Omental fat pad (tissue), 4 donors: ENCODE measurements around the gene DDX42. TPM values are rescaled to one million over a fixed set of nuclear protein-coding genes. Genes with fewer than 3 reads are reported as not detected.

ENCODE experiments used
- ATAC-seq: fragments of 150-250 bp; one replicate; pipeline ENCODE4 v1.9.1; 2016; ENCODE audit warnings: mild to moderate bottlenecking, moderate library complexity; ENCODE audit not compliant: low FRiP score
- DNase-seq: peaks from one replicate; pipeline ENCODE4 v3.0.0-alpha.2; 2019; ENCODE audit warnings: low spot score
- total RNA-seq, 4 donors: library from RNA; depleted of rRNA; stranded (reverse); fragments of >200 nt; gene quantifications; one replicate each; pipeline ENCODE4 v1.1.0, GENCODE V29; 2016
- TF ChIP-seq, protein P1 (sequence below), 3 donors: fragments of 450-650 bp; IDR thresholded peaks; one replicate each; pipeline ENCODE4 v1.5.1; 2016 to 2017; ENCODE audit warnings: antibody characterized with exemption in 3 of 3, mild to moderate bottlenecking in 3 of 3, moderate library complexity in 2 of 3

DDX42 gene, protein sequence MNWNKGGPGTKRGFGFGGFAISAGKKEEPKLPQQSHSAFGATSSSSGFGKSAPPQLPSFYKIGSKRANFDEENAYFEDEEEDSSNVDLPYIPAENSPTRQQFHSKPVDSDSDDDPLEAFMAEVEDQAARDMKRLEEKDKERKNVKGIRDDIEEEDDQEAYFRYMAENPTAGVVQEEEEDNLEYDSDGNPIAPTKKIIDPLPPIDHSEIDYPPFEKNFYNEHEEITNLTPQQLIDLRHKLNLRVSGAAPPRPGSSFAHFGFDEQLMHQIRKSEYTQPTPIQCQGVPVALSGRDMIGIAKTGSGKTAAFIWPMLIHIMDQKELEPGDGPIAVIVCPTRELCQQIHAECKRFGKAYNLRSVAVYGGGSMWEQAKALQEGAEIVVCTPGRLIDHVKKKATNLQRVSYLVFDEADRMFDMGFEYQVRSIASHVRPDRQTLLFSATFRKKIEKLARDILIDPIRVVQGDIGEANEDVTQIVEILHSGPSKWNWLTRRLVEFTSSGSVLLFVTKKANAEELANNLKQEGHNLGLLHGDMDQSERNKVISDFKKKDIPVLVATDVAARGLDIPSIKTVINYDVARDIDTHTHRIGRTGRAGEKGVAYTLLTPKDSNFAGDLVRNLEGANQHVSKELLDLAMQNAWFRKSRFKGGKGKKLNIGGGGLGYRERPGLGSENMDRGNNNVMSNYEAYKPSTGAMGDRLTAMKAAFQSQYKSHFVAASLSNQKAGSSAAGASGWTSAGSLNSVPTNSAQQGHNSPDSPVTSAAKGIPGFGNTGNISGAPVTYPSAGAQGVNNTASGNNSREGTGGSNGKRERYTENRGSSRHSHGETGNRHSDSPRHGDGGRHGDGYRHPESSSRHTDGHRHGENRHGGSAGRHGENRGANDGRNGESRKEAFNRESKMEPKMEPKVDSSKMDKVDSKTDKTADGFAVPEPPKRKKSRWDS
- total RNA-seq: 100 to 1,000 TPM in 2 of 4 donors, 10 to 100 TPM in 2; 87.2 to 150 (median 112) TPM

DNA sequence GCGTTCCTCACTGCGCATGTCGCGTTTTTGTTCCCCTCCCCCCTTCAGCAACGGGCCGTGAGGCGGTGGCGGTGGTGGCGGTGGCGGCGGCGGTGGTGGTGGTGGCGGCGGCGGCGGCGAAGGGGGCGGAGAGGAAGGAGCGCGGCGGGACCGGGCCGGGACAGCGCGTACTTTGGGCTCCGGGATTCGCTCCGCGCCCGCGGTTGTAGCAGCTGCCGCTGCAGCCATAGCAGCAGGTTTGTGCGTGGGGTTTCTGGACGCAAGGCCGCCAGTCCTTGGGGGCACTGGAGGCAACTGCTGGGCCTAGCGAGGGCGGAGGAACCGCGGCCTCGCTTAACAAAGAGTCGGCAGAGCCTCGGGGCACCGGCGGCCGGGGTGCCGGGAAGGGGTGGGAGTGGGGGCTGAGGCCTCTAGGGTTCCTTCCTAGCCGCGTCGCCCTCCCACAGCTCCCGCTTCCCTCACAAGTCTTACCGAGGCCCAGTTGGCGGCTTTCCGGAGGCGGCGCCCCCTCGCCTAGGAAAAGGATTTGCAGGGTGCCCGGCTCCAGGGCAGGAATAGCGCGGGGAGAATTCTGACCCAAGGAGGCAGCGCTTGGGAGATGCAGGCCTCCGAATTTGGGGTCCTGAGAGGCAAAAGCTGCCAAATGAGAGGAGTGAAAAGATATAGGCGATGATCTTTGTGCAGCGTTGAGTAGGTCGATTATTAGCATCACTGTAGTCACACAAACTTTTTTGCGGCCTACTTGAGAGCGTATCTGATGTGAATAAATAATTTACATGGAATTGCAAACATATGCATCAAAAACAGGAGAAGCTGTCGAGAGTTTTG is at the start of gene DDX42:
DDX42 (plus strand) TSS at position 30 of the 828 bp plus-strand sequence. CDS start 12,880 bp downstream, outside the sequence.
- peak; percentile 13 for ATAC-seq
- TF ChIP-seq, protein P1, sequence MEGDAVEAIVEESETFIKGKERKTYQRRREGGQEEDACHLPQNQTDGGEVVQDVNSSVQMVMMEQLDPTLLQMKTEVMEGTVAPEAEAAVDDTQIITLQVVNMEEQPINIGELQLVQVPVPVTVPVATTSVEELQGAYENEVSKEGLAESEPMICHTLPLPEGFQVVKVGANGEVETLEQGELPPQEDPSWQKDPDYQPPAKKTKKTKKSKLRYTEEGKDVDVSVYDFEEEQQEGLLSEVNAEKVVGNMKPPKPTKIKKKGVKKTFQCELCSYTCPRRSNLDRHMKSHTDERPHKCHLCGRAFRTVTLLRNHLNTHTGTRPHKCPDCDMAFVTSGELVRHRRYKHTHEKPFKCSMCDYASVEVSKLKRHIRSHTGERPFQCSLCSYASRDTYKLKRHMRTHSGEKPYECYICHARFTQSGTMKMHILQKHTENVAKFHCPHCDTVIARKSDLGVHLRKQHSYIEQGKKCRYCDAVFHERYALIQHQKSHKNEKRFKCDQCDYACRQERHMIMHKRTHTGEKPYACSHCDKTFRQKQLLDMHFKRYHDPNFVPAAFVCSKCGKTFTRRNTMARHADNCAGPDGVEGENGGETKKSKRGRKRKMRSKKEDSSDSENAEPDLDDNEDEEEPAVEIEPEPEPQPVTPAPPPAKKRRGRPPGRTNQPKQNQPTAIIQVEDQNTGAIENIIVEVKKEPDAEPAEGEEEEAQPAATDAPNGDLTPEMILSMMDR (IDR thresholded peaks at IDR 0.05): no peak

DNA sequence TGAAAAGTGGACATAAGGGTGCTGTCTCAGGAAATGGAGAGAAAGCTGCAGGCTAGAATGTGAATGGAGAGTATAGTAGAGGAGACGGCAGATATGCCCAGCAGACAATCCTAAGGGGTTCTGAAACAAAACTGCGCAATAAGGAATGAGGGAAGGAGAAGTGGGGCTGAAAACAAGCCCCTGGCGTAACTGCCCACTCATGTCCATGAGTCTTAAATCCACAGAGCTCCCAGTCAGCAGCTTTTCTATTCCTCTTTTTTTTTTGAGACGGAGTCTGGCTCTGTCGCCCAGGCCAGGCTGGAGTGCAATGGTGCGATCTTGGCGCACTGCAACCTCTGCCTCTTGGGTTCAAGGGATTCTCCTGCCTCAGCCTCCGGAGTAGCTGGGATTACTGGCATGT is 38.3 kb upstream of the DDX42 start:
- DNase-seq (no peak), ATAC-seq (no peak)
- TF ChIP-seq, protein P1 (IDR thresholded peaks at IDR 0.05): no peak

More for the DNA sequence above, at the start of gene DDX42:
- peak; percentile 66 for DNase-seq

DNA sequence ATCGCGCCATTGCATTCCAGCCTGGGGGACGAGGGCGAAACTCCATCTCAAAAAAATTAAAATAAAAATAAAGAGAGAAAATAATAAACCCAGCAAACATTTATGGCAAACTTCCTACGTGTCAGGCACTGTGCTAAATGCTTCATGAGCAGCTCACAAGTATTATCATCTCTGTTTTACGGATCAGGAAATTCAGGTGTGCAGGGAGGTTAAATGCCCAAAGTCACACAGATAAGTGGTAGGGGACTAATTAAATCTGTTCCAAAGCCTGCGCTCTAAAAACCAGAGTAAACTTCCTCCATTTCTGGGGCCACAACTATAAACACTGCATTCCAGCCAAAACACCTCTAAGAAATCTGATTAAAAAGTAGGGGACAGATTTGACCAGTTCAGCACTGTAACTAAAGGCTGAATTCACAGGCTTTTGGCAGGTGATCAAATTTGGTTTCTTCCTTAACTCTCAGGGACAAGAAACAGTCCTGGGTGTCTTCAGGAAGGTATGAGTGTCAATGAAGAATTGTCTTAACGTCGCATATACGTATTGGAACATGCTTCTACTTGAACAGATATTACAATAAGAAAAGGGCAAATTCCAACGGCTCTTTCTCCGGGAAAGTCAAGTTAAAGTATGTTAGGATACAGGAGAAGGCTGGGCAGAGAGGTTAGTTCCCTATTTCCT is 33.4 kb upstream of the DDX42 start:
- ATAC-seq (no peak), DNase-seq (no peak)
- TF ChIP-seq, protein P1 (IDR thresholded peaks at IDR 0.05): no peak

DNA sequence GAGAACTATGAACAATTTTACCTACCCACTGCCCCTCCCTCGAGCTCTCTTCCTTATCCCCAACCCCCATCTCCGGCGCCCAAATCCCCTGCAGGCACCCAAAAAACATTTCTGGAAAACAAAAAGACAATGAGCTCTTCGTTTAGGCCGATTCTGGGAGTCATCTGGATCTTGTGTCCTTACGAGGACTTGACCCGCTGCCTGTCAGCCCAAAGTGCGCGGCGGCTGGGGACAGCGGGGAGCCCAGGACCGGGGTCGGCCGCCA is 32.9 kb upstream of the DDX42 start:
- DNase-seq (peak; percentile 34), ATAC-seq (peak; percentile 34)
- TF ChIP-seq, protein P1 (IDR thresholded peaks at IDR 0.05): no peak

DNA sequence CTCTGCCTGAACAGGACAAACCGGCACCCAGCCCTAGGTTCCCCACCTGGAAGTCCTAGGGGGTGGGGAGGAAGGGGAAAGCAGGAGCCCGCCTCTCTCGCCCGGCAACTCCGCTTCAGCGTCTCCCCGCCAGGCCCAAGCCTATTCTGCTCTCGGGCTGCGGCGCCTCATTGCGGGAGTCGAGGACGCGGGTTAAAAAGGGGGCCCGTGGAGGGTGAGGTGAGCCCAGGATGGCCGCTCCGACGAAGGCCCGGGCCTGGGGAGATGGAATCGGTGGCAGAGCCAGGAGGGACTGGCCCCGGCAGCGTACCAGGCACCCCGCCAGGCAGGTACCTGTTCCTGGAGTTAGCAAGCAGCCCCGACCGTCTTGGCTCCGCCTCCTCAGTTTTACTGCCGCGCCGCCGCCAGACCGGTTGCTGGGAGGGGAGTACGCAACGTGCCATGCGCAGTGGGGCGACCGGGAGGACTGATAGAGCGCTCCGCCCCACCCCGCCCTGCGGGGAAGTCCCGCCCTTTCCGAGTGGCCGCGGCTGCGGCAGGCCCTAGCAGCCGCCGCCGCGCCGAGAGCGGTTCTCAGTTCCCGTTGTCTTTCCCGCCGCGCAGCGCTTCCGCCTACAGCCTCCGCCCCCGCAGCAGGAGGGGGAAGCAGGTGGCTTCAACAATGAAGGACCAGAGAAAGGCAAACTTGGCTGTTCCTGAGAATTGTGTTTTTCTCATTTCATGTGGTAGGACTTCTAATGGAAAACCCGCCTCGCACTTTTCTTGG is 32.4 kb upstream of the DDX42 start, which contains the start of gene STRADA:
STRADA (minus strand) TSS at position 392 of the 766 bp plus-strand sequence. CDS start 13,430 bp downstream, outside the sequence.
- ATAC-seq (peak; percentile 99), DNase-seq (peak; percentile 89)
- TF ChIP-seq, protein P1 (IDR thresholded peaks at IDR 0.05): no peak
